CD4-positive, alpha-beta T cell treated with Interleukin-10 for 1 hour (primary cell): ENCODE data around the gene FBXW8.
A peak's percentile ranks its signal among the peaks of the same experiment; 100 is the strongest.

ENCODE experiments used
- DNase-seq: peaks from one replicate; pipeline ENCODE4 v3.0.0-alpha.2; 2020

Gene FBXW8

DNA sequence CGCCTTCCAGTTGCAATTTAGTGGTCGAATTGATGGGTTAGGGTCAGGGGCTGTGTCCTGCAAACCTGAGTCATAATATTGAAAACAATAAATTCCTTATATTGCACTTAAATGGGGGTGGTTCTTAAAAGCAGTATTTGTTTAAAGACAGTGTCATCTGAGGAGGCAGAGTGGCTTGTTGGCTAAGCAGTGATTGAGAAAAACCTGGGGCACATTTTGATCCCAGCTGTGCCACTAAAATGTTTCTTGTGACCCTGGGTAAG, 48.4 kb downstream of the FBXW8 start:
- no peak for DNase-seq

DNA sequence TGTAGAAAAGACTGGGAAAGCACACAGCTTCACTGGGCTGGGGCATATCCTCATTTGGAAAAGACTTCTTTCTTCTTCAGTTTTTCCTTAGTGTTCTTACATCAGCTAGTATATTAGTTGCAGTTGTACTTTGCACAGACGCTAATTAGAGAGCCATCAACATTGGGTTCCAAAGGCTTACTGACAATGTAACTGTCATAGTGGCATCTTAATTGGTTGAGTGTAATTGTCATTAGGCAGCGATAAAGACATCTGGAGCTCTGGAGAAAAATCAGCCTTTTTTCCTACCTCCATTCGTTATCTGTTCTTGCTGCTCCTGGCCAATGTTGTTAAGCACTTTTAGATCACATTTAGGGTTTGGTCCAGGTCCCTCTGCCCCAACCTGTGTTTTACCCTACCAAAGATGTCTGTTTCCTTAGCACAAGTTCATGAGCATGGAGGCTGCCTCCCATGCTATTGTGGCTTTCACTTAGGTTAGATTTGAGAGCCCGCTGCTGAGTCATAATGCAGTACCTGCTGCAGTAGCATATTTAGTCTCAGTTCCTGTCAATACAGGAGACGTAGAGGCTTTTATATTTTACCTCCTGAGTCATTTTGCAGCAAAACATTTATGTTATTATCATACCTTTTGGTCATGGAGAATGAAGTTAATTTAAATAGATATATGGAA, 49.2 kb downstream of the FBXW8 start:
- DNase-seq = peak; percentile 7

DNA sequence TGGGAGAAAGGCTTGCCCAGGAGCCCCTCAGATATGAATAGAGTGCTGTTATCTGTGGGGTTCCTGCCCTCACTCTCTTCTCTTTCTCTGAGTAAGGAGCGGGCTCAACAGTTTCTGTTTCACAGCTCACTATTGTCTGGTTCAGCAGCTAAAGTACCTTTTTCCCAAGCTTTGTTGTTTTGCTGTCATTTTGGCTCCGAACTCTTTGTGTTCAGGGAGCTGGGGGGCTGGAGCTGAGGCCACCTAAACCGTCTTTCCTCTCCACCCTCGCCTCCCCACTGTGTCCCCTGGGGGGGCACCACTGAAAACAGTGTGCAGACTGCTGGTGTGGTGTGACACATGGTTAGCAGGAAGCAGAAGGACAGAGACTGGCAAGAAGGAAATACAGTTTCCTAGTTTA, 51.4 kb downstream of the FBXW8 start:
- DNase-seq = no peak

DNA sequence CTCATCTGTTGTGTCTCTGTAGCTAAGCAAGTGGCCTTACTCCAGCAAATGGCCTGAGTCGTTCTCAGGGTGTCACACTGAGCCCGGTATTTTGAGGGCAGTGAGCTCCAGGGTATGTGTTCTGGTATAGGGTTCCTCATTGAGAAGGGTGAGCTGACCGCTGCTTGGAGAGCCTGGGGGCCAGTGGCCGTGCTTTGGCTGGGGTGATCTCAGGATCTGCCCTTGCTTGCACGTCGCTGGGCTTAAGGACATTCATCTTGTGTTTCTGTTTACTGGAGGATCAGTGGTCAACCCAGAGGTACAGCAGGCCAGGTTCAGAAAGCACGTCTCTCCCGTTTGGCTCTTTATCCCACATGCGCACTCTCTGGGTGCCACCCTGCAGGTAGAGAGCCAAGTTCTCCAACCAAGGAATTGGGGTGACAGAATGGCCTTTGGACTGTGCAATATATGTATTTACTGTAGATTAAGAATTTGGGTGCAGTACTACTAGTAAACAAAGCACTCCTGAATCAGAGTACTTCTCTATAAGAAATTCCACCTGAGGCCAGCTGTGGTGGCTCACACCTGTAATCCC, 52.1 kb downstream of the FBXW8 start:
- DNase-seq = no peak

DNA sequence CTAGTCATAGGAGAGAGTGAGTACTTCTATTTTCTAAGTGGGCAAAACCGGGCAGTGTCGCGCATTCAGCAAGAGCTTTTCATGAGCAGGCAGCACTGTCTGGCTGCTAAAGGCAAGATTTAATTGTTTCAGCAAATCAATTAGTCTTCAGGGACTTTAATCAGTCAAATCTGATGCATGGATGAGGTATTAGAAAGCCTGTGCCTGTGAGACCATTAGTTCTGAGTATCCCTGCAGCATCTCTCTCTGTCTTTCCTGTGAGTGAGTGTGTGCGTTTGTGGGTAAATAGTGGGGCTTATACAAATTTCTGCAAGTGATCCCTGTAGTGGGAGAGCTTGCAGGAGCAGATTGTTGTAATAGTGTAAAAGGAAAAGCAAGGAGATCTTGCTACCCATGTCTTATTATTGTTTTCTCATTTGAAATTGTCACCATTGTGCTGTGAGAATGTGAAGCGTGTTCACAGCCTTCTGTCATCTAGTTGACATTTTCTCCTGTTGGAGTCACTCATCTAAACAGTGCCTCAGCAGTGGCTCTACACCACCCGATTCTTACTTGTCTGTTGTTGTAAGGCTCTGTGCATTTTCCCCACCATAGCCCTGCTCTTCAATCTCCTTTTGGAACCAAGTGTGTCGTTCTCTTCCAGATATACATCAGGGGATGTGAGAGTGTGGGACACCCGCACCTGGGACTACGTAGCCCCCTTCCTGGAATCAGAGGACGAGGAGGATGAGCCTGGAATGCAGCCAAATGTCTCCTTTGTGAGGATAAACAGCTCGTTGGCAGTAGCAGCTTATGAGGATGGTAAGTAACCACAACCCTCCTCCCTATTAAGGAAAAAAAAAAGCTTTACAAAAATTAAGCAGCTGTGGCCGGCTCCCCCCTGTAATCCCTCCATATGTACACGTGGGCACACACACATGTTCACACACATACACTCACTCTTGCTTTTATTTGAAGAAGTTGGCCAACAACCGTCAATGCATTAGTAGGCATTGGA, 53.6 kb downstream of the FBXW8 start:
- no peak for DNase-seq

DNA sequence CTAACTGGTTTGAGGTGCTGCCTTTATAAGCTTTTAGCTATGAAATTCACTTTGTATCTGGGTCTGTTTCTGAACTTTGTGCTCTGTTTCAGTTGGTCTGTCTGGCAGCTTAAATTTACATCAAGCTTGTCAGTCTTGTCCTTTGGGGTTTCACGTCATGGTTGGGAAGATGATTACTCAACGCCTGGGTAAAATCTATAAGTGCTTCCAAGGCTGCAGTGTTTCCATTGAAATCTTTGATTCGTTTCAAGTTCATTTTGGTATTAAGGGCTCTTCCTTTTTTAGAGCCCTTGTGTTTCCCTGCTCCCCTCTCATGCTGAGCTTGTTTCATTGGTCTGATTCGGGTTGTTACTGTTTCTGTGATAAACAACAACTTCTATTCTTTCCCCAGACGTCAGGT, 58.2 kb downstream of the FBXW8 start:
- no peak for DNase-seq

DNA sequence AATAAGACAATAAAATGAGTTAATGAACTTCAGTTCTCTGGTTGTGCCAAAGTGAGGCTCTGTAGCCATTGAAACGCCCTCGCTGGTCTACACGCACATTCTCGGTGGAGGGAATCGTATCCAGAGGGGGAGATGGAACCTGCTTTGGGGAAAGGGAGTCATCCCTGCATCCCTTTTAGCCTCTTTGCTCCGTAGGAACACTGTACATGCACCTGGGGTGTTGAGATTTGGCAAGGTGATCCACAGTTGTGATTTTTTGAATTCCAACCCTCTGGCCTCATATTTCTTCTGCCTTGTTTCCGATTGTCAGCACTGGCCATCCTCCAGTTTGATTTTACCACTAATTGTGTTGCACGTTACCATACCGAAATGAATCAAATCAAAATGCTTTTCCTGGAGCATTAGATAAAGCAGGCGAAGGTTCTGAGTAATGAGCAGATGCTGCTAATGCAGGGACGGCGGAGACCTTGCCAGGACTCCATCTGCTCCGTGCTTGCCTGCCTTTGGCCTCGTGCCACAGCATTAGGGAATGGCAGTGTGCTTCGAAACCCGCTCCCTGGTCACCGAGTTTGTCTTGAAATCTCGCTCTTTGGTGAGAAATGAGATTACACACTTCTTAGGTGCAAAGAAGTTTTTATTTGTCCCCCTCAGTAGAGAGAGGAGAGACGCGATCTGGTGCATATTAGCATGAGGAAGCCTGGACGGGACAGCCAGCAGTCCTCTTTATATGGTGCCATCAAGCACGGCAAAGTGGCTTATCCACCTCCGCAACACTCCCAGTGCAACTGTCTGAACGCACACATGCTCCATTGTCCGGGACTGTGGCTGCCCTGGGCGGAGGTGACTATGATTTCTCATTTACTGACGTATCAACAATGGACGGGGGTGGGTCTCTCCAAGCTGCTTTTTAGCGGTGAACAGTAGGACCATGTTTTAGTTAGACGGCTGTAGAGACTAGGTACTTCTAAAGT, 59.1 kb downstream of the FBXW8 start:
- no peak for DNase-seq

DNA sequence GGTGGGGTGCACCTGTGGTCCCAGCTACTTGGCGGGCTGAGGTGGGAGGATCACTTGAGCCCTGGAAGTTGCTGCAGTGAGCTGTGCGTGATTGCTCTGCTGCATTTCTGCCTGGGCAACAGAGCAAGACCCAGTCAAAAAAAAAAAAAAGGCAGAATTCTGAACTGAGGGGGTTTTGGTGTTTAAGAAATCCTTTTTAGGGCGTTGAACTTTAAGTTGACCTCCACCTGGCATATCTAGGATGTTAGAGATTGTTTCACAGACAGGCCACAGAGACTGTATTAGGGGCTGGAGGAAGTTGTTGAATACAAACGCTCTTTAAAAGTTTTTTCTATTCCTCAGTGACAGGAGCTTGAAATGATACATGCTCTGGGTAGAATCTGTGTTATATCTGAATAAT, 60.5 kb downstream of the FBXW8 start:
- no peak for DNase-seq

DNA sequence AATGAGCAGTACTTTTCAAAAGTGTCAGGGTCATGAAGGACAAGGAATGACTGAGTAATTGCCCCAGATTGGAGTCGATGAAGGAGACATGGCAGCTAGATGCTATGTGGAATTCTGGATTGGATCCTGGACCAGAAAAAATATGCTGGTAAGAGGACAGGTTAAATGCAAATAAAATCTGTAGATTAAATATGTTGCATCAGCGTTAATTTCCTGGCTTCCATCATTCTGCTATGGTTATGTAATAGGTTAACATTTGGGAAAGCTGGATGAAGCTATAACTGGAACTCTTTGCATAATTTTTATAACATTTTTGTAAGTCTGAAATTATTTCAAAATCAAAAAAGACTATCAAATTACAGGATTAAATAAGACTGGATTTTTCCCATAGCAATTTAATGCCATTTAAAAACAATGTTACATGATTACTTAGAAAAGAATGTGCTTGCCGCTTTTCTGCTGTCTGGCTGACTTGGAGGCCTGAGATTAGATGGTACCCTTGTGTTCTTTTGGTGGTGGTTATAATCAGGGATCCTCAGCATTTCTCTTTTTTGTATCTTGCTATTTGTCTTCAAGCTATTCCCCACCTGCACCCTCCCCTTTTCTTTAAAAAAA, 65.1 kb downstream of the FBXW8 start:
- no peak for DNase-seq

DNA sequence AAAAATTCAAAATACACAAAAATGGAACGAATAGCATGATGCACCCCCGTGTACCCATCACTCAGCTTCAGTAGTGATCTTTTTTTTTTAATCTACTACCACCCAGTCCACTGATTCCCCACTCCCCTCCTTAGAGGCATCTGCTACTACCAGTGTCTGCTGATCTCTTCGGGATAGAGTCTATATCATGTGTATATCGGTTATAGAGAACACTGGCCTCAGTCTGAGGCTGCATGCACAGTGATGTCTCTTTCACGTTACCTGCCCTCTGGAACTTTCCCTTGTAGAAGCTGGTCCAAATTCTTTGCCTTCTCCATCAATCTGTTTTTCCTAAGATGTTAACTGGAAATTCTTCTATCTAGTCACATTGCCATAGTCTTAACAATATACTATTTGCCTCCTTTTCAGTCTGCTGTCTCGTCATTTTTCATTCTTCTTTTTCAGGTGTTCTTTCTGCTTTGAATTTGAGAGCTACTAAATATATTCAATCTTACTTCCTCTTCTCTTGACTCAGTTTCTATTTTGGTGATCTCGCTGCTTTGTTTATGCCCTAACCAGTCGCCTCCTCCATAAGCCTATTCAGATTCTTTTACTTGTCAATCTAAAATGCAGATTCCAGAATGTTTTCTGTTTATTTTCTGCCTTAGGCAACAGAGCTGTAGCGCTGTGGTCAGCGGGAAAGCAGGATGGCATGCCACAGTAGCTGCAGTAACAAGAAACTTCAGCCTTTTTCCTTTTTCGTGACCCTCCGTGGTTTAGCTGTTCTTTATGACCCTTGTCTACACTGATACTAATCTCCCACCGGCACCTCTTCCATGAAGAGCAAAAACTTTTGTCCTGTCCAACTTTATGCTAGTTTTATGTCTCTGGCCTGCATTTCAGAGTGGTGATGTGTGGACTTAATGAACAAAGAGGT, 67.0 kb downstream of the FBXW8 start:
- DNase-seq = no peak

DNA sequence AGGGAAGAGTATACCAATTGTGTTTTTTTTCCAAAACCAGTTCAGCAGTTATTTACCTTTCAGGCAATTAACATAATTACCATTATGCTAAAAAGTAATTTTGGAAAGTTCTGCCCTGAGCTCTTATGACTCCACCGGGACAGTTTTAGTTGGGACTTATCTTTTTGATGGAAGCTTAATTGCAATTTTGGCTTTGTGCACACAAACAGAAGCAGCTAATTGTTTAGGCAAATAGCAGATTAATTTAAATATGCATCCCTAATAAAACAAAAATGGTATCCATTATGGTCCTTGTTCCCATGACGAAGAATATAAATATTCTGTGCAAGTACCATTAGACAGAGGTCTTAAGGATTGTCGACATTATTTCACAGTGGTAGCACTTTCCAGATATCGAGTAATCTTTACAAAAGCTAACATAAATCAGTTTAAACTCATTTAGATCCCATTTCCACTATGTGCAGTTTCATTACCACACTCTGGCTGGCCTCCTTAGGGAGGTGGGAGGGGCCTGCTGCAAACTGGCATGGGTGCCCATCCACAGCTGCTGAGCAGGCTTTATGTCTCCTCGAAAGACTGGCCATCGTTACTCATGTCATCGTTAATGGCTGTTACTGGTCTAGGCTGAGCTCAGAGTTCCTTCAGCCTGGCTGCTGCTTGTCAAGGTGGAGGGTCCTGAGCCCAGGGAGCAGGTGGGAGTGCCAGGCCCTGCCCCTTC, 68.2 kb downstream of the FBXW8 start:
- DNase-seq = no peak

DNA sequence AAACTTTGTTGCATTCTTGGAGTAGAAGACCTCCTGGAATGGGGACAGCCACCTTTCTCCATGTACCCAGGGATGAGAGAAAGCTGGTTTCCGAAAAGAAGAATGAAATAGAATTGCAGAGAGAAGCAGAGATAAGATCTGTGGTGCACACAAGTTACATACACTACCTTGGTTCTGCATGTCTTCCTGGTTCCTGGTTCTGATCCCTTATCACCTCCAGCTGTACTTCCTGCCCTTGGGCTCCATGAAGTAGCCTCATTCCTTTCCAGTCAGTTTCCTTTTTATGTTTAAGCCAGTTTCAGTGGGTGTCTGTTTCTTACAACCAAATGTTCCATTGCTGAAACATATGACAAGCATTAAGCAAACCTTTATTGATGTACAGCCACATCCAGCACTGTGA, 69.3 kb downstream of the FBXW8 start:
- no peak for DNase-seq

DNA sequence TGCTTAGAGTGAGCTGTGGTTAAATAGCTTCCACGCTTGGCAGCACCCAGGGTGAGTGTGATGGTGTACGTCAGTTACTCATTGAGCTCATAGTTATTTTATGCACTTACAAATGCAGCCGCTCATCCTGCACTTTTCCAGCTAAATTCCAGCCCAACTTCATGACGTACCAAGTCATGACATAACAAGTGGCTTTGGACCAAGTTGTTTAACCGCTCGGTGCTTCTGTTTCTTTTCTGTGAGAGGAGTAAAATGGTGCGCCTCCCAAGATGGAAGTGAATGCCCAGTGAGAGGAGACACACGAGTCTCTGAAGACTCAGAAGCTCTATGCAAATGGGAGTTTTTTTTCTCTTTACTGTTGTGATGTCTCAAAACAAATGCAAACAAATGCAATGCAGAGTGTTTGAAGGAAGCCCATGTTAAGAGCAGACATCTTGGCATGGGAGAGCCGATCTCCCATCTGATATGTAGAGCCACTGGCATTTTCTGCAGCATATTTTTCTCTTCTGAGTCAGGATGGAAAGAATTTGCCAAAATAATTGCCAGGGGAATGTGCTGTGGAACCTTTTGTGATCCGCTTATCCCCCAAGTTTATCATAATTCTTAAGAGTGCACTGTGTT, 72.2 kb downstream of the FBXW8 start:
- DNase-seq = no peak

DNA sequence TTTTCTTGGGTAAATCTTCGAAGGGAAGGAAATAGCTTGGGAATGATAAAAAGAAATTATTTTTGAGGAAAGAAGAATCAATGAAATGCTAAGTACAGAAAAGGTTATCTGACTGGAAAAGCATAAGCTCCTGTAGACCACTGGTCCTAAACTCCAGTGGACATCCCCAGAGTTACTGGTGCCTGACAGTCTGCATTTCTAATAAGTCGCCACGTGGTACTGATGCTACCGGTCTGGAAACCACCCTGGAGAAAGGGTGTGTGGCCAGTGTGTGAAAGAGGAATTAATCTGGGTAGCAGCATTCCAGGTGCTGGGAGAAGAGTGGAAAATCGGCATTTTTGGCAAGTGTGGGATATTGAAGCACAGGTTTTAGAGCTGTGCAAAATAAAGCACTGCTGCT, 73.3 kb downstream of the FBXW8 start:
- no peak for DNase-seq

DNA sequence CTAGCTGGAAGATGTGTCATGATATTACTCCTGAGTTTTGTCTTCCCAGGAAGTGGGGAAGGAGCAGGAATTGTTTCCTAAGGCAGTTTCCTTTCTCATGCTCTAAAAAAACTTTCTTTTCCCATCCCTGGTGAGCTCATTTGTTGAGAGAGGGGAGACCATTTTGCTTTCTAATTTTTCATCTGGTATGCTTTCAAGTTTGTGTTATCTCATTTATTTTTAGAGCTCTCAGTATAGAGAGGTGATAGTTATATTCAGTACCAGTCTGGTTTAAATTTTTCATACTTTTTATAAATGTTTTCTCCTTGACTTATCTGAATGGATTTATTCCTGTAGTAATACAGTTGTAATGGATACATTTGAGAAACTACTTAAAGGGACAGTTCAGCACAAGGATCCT, 79.6 kb downstream of the FBXW8 start:
- DNase-seq = no peak

DNA sequence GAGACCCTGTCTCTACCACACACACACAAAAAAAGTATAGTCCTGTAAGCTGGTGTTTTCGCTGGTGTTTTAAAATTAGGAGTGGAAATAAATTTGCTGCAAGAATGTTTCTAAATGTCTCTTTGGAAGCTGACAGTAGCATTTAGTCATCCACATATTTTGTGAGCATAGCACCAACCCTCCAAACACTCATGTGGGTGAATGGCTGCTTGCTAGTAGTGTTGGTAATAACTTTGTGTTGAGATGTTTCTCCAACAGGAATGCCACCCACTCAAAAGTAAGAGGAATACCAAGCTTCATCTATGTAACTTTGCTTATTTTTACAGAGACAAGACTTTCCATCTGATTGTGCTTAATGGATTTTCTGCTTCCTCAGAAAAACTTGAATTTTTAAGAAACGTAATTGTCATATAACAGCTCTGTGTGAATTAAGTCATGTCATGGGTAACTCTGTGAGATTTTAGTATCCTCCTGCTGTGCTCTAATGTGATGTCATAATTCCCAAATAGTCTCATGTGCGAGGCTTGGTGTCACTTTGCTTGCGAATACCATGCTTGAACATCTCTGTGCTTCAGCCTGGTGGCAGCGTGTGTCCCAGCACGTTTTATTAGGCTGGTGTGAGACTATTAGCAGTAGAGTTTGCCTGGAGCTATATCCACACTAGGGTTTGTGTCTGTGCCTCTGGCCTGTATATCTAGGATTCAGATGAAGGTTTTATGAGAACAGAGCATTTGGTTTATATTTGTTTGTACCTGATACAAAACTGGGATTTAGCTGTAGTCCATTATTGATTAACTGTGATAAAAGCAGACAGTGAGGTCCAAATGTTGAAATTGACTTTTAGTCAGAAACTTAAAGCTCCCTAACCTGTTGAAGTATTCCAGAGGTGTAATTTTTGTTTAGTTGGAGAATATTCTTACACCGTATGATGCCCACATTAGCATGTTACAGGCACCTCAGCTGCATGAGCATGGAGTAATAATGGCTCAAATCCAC, 80.5 kb downstream of the FBXW8 start:
- no peak for DNase-seq

DNA sequence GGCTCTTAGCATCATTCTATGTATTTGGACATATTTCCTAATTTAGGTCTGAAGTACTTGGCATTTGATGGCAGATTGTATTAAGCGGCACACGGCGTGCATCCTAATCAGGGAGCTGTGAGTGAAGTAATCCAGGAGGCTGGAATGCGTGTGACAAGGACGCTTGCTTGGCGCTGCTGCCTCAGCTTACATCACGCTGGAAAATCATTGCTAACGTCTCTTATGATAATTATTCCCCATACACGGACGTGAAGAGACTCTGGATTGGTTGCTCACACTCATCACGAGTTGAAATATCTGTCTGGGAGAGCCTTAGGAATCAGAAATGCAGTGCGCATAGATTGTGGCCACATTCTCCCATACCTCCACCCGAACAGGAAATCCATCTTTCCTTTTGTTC, 85.3 kb downstream of the FBXW8 start:
- DNase-seq = no peak

DNA sequence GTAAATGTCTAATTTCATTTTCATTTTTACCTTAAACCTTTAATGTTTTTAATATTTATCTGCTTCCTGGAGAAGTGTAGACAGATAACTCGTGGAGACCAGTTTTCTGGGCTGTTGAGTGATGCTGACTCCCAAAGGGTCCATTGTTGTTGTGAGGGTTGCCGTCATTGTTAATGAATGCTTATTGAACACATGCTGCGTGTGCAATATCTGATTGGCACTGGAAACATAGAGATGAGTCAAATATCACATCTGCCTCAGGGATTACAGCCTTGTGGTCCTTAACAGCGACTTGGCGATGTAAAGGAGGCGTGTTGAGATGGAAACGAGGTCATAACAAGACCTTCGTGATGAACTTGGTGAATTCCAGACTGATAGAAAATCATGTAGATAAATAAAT, 85.9 kb downstream of the FBXW8 start:
- DNase-seq = no peak

DNA sequence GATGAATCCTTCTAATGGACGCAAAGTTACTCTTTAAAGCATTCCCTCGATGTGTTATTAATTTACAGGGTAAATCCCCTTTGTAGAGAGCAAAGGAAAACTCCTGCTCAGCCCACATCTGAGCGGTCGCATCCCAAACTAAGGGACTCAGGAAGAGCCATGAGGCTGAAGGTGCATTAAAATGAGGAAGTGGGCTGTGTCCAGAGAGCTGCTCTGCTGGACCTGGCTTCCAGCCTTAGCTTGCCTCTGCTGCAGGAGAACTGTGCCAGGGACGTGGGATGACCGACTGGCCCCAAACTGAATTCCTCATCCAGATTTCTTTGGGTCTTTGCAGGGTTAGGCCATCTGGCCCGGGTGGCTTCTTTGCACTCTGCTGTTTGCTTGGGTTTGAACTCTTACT, 88.3 kb downstream of the FBXW8 start:
- no peak for DNase-seq
